GM12892 (cell line): ENCODE measurements around the gene VPS51.

ENCODE experiments used
- POLR2A ChIP-seq: IDR thresholded peaks from 2 replicates; pipeline ENCODE4 v1.6.1; 2011; ENCODE audit warnings: low read depth, low read length, control low read depth
- POLR2AphosphoS5 ChIP-seq: IDR thresholded peaks from 2 replicates; pipeline ENCODE4 v1.6.1; 2011; ENCODE audit warnings: low read depth, low read length, control low read depth
- TAF1 ChIP-seq: IDR thresholded peaks from 2 replicates; pipeline ENCODE4 v1.6.1; 2011; ENCODE audit warnings: low read depth, mild to moderate bottlenecking, control low read depth, low read length, borderline replicate concordance

- TF ChIP-seq TAF1 (no peak), POLR2A (no peak), POLR2AphosphoS5 (no peak)
These were observed 29.2 kb upstream of the VPS51 start for GRCh38 chr11:65066805-65067291.
